Smooth muscle cell of trachea (primary cell): ENCODE results near the gene MYH7. TPM values are rescaled to one million over a fixed set of nuclear protein-coding genes. Genes with fewer than 3 reads are reported as not detected.

Experiments
- total RNA-seq: library from RNA; depleted of rRNA; stranded (reverse); fragments of >200 nt; gene quantifications from 2 replicates; pipeline ENCODE4 v1.2.1, GENCODE V29; 2014

Gene MYH7
- not detected in 2 replicates for total RNA-seq

DNA sequence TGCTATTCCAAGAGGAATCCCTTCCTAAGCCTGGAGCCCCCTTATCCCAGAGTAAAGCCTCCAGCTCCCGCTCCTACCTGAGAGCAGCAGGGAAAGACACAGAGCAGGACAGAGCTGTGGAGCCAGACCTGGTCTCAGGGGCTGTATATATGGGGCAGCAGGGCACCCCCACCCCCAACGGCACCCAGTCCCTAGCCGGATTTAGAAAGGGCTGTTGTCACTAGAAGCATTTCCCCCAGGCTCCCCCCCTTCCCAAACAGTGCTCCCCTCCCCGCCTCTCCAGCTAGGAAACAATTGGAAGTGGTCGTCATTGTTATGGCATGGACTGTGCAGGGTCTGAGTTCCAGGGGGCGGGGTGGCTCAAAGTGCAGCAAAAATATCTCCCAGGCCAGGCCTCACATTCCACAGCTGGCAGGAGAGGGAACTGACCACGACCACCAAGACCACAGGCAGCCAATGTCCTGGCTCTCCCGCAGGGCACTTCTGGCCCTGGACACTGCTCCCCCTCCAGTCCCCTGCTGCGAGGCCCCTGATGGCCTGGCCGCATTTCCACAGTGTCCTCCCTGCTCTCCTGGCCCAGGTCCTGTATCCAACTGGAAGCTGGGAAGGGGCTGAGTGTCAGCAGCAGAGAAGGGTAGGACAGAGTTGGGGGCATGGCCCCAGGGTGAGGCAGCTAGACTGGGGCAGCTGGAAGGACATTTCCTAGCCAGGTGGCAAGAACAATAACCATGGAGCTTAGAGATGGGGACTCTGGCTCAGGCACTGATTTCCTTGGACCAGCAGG, at the start of gene MYH7:
MYH7 (minus strand) TSS at position 118 of the 784 bp plus-strand sequence. CDS start 1,928 bp downstream, outside the sequence.

GRCh38 chr14:23469127-23469905, 33.9 kb upstream of the MYH7 start, which contains the start of gene NGDN:
NGDN (plus strand) TSS chr14:23469703; CDS start chr14:23469716, 13 bp downstream.

DNA sequence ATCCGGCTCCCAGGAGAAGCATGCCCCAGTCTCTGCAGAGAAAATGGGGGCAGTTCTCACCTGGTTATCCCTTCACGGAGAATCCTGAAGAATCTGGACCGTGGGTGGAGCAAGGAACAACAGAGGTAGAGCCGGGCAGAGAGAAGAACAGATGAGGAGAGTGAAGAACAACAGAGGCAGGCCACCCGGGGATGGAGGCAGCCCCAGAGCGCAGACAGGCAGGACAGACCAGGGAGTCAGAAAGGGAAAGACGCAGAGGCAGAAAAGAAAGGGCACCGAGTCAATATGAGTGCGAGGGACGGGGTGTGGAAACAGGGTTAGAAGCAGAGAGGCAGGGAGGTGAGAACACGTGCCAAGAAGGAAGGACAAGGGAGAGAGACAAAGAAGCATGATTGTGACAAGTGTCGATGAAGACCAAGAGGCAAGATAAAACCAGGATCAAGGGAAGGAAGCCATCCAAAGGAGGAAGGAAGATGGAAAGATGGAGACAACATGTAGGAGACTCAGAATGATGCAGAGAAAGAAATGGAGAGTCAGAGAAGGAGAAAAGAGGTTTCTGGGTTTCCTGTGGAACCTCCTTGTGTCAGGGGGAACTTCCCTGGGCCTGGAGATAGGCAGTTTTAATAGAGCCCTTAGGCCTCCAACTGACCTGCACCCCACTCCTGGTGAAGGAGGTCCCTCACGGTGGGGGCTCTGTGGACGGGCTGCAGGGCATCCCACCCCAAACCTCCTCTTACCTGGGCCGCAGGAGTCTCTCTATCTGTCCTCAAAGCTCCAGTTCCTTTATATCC, 27.7 kb downstream of the MYH7 start, which contains the start of gene MYH6:
MYH6 (minus strand) TSS at position 758 of the 791 bp plus-strand sequence. CDS start 1,050 bp downstream, outside the sequence.

DNA sequence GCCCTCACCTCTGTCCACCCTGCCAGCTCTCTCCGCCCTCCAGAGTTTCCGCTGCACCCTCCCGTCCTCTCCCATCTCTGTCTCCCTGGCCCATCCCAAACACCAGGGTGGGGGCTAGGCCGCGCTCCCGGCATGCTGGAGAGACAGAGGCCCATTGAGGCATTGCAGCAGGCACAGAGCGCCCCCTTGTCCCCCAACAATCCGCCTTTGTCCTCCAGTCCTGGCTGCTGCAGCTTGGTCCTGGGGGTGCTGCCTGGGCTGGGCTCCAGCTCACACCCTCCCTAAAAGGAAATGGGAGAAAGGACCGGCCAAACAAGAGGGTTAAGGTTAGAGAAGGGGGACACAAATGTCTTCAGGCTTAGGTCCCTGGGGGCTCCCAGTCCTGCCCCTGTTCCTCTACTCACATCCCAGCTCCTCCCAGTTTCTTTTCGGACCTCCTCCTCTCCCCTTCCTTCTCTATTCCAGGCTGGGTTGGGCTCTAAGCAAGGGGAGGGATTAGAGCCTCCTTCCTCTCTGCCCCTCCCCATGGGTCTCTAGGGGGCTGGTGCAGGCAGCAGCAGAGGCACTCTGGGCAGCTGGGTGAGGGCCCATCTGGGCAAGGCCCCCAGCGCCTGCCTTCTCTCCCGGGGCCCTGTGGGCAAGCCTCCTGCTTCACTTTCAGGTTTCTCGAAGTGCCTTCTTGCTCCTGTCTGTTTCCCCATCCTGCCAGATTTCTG, 58.8 kb downstream of the MYH7 start, which contains the start of gene CMTM5:
CMTM5 (plus strand) TSS at position 565 of the 716 bp plus-strand sequence. CDS start 206 bp downstream, outside the sequence.

GRCh38 chr14:23372509-23372908, 63.0 kb downstream of the MYH7 start, which contains the start of gene IL25:
IL25 (plus strand) TSS chr14:23372809.

DNA sequence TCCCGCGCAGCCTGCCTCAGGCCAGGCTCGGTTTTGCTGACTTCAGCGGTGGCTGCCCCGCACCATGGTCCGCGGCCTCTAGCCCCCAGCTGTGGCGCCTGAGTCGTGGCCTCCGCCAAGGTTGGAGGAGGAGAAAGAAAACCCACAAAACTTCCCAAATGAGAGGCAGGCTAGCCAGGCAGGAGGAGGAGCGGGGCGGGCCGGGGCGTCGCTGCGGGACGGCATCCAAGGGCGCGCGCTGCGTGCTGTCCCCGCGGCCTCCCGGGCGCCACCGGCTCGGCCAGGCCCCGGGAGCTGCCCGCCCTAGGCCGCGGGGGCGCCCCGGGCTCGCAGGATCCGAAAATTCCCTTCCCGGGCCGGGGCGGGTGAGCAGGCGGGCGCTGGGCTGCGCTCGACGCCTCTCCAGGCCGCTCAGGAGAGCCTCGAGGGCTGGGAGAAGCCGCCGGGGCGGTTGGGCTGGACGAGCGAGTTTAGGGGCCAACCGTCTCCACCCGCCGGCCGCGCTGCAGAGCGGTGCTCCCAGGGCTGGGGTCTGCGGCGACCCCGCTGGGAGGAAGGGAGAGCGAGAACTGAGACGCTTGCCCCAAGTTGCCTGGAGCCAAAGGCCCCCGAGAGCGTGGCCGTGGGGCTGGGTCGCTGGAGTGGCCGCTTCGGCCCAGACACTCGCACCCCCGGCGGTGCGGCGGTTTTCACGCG, 70.3 kb downstream of the MYH7 start, which contains the start of gene EFS:
EFS (minus strand) TSS at position 137 of the 696 bp plus-strand sequence. CDS start 147 bp downstream, outside the sequence.

Other genes starting within 250 kb of the MYH7 start
- not detected in 2 replicates for gene RNF212B, start 197.7 kb downstream of the MYH7 start, total RNA-seq
- gene HOMEZ, start 149.5 kb downstream of the MYH7 start, total RNA-seq = 4.2 and 8.6 TPM in 2 replicates
- 5.3 and 5.5 TPM in 2 replicates for gene PPP1R3E, start 132.8 kb downstream of the MYH7 start, total RNA-seq
- 20.7 and 21.0 TPM in 2 replicates for gene BCL2L2, start 128.8 kb downstream of the MYH7 start, total RNA-seq
- 76.5 and 86.2 TPM in 2 replicates for gene PABPN1, start 114.2 kb downstream of the MYH7 start, total RNA-seq
- gene SLC22A17, start 82.8 kb downstream of the MYH7 start, total RNA-seq = 7.4 and 28.0 TPM in 2 replicates
- 1.7 and 4.8 TPM in 2 replicates for gene EFS, start 70.5 kb downstream of the MYH7 start, total RNA-seq
- gene IL25, start 62.9 kb downstream of the MYH7 start, total RNA-seq = not detected in 2 replicates
- gene CMTM5, start 58.6 kb downstream of the MYH7 start, total RNA-seq = 0.44 and 0.50 TPM in 2 replicates
- gene MYH6, start 27.4 kb downstream of the MYH7 start, total RNA-seq = not detected in 2 replicates
- 35.1 and 62.0 TPM in 2 replicates for gene NGDN, start 34.0 kb upstream of the MYH7 start, total RNA-seq
- 0.15 and 0.66 TPM in 2 replicates for gene ZFHX2, start 116.1 kb upstream of the MYH7 start, total RNA-seq
- gene THTPA, start 120.6 kb upstream of the MYH7 start, total RNA-seq = 15.3 and 35.7 TPM in 2 replicates
- gene AP1G2, start 132.1 kb upstream of the MYH7 start, total RNA-seq = 10.5 and 17.2 TPM in 2 replicates
- gene JPH4, start 143.1 kb upstream of the MYH7 start, total RNA-seq = not detected in 2 replicates
- gene DHRS2, start 200.7 kb upstream of the MYH7 start, total RNA-seq = 0.33 TPM in 1 of 2 replicates, not detected in the other